Thyroid gland (tissue), 4 donors: ENCODE results near the gene ERCC6L2.

Experiments
- CTCF ChIP-seq, 6 experiments: fragments of 200-600 bp in 3 of 6; fragments of 450-650 bp in 3 of 6; sonication (generic) in 3 of 6; IDR thresholded peaks; one replicate each; pipeline ENCODE4 v1.5.1; 2016 to 2019; ENCODE audit warnings: antibody characterized with exemption in 6 of 6, mild to moderate bottlenecking in 2 of 6, inconsistent platforms in 1 of 6, moderate library complexity in 1 of 6
- POLR2A ChIP-seq, 2 donors: fragments of 450-650 bp; IDR thresholded peaks; one replicate each; pipeline ENCODE4 v1.6.1; 2017; ENCODE audit warnings: antibody characterized with exemption in 2 of 2, mild to moderate bottlenecking in 2 of 2, moderate library complexity in 1 of 2

- TF ChIP-seq CTCF (IDR thresholded peaks at IDR 0.05) (no peak), POLR2A (IDR thresholded peaks at IDR 0.05) (no peak)
Measured at GRCh38 chr9:95830768-95831167, 44.7 kb upstream of the ERCC6L2 start.
